Measurements from ENCODE around the gene CDSN. TPM values are rescaled to one million over a fixed set of nuclear protein-coding genes. Genes with fewer than 3 reads are reported as not detected.
A peak's percentile ranks its signal among the peaks of the same experiment; 100 is the strongest.
"Not testable (repeated sequence)": the region's sequence is repeated elsewhere in the genome, so short reads cannot be mapped to it uniquely, and the experiment has no call there.

The CDSN gene
- polyA plus RNA-seq, 1 donor, result 0.06 TPM

DNA sequence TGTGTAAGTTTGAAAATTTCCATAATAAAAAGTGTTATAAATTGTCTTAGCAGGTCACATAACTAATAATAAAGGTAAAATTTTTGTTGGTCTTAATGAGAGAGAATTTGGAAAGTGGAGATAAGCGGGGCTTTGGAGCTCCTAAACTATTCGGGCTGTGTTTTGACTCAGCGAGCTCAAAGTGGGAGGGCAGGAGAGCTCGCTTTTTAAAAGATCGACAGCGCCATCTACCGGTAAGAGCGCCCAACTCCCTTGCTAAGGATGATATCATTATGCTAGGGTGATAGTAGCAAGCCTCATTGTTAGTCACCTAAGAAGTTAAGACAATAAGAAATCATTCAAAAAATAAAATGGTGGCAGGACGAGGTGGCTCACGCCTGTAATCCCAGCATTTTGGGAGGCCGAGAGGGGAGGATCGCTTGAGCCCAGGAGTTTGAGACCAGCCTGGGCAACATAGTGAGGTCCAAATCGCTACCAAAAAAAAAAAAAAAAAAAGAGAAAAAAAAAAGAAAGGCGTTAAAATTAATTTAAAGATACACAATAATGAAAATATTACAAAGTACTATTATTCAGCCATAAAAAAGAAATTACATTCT, 32.7 kb downstream of the CDSN start:
- peak; percentile 72 for DNase-seq (ENCODE audit: low read depth)

DNA sequence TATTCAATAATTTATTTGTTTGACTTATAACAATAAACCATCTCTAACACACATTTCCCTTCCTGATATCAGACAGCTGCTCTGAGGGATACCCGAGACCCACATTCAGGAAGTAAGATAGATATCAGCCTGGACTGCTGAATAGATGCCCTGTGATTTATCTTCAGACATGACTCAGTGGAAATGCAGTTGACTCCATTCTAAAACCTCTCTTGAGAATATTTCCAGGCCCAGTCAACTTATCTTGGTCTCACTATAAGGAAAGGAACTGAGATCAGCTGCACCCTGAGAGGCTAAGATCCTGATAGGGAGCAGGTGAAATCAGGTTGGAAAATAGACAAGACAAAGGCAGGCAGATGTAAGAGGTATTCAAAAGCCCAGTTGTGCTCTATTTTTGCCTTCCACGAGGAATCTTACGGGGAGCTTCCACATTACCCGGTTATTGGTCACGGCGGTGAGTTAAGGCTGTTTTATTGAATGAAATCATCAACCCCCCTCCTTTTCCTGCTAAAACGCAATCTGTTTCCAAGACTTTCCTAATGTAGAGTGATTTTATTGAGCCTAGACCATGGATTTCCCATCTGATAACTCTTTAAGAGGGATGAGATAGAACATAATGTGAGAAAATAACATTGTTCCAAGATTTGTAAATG, 33.3 kb downstream of the CDSN start:
- no peak for DNase-seq (ENCODE audit: low read depth)

DNA sequence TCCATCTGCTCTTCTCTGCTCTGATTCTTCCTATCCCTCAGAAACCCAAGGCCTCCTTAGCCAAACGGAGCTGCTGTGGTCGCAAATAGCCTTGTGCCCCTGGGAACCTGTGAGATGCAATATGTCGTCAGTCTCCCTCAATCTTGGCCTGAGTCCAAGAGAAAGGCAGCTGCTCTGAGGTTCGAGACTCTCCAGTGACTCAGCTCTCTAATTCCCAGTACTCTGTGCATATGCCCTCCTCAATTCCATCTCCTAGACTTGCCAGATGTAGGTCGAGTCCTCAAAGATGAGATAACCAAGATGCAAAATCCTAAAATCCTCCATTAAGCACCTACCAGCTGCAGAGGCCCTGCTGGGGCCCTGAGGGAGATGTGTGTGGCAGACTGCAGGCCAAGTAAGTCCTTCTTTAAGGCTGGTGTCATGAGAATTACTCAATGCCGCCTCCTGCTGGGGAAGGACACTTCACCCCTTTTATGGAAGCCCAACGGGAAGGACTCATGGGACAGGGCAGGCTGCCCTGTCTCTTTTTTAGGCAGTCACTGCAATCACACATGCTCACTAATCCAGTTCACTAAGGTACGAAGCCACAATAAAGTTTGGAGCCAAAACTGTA, 36.4 kb downstream of the CDSN start:
- DNase-seq (ENCODE audit: low read depth), result no peak

DNA sequence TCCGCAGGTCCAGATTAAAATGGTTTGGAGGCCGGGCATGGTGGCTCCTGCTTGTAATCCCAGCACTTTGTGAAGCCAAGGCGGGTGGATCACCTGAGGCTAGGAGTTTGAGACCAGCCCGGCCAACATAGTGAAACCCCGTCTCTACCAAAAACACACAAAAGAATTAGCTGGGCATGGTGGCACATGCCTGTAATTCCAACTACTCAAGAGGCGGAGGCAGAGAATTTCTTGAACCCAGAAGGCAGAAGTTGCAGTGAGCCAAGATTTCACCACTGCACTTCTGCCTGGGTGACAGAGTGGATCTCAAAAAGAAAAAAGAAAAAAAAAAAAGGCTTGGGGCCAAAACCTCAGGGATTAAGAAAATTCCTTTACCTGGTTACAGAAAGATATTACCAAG, 38.4 kb downstream of the CDSN start:
- DNase-seq (ENCODE audit: low read depth), result no peak

DNA sequence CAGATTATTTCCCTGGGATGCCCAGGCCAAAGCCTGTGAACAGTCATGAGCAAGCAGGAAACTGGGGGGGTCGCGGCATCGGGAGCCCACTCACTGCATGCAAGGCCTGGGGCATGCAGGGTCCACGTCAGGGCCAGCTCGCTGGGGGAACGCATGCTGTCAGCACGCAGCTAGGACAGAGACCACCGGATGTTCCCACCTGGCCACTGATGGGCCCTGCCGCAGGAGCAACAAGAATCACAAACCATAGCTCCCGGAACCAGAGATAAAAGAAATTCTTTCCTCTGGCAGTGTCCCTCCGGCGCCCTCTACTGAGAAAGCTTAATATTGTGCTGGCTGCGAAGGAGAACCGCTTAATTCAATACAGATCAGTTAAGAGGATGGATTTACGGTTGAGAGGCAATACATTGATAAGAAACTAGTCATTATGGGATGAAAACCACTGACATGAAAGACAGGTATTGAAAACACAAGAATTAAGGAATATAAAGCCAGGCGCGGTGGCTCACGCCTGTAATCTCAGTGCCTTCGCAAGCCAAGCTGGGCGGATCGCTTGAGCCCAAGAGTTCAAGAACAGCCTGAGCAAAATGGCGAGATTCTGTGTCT, 40.5 kb downstream of the CDSN start:
- peak; percentile 32 for DNase-seq (ENCODE audit: low read depth)

DNA sequence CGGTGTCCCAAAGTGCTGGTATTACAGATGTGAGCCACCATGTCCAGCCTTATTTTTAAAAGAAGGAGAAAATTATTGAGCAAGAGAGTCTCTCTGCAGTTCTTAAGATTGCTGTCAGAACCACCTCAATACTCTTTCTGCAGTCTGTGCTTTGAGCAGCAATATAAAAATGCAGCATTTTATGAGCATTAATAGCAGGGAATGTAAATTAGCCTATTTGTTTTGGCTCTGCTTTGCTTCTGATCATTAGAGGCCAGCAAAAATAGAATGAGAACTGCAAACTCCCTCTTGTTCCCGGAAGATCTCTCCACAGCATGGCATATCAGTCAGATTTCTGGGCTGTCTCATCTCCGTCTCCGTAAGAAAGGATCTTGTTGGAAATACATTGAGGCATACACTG, 43.6 kb downstream of the CDSN start:
- DNase-seq (ENCODE audit: low read depth), result no peak

DNA sequence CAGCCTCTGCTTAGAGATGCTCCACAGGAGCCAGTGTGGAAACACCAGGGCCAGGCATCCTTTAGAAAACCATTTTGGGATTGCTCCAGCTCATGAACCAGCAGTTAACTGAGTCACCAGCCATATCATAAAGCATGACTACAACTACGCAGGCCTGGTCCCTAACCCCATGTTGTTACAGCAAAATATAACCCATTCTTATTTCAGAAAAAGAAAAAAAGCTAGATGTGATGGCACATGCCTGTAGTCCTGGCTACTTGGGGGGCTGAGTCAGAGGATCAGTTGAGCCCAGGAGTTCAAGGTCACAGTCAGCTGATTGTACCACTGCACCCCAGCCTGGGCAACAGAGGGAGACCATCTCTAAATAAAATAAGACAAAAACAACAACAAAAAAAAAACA, 44.7 kb downstream of the CDSN start:
- DNase-seq (ENCODE audit: low read depth), result no peak

DNA sequence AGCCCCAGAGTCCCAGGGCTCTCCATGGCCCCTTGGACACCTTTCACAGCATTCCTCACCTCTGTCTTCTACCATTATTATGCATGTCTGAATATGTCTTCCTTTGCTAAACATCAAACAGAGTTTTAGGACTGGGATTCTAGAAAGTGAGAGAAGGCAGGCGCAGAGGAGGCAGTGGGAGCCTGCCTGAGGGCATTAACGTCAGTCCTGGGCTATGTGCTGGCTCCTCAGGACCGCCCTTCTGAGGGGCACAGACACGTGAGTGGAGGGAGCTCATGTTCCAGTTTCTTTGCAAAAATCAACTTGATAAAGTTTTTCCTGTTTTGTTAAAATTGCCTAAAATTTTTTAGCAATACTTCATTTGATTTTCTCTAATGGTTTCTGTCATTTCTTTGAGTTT, 45.8 kb downstream of the CDSN start:
- no peak for DNase-seq (ENCODE audit: low read depth)

DNA sequence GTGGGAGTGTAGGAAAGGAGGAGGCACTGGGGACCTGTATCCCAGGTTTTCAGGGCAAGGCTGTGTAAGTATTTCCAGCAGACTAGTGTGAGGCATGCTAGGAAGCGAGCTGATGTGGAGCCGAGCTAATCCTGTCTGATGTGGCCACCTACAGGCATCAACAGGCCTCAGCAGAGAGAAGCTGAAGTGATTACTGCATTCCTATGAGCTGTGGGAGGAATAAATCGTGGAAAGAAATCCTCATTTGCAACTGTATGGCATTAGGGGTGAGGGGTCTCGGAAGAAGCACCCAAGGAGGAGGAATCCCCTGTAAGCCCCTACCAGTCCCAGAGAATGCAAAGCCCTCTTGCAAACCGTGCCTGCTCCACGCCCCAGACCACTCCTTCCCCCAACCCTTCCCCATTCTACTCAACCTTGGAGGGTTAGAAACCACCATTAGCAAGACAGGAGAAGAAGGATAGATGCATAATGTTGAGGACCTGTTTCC, 49.5 kb downstream of the CDSN start:
- DNase-seq (ENCODE audit: low read depth), result peak; percentile 38

DNA sequence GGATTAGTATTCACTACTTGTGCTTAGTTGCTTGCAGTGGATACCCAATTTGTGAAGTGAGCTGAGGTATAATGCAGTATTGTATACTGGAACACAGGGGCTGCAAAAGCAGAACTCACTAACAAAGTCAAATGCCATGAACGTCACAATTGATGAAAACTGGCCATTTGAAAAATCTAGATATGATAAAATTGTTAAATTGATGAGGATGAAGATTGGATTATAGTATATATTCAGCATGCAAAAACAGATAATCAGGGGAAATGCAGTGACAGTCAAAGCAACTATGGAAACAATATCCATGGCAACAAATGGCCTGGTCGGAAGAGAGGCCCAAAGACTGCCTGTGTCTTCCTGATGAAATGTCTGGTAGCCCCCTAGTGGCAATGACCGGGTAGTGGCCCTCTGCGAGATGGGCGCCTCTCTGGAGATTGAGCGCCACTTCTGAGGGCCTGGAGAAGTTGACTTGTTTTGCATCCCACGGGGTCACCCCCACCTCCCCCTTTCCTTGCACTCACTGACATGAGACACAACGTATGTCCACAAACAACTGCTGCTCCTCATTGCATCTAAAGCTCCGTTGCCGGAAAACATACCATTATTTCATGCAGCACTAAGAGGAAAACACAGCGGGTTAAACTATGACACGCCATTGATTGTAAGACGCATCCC, 51.4 kb downstream of the CDSN start:
- peak; percentile 44 for DNase-seq (ENCODE audit: low read depth)

DNA sequence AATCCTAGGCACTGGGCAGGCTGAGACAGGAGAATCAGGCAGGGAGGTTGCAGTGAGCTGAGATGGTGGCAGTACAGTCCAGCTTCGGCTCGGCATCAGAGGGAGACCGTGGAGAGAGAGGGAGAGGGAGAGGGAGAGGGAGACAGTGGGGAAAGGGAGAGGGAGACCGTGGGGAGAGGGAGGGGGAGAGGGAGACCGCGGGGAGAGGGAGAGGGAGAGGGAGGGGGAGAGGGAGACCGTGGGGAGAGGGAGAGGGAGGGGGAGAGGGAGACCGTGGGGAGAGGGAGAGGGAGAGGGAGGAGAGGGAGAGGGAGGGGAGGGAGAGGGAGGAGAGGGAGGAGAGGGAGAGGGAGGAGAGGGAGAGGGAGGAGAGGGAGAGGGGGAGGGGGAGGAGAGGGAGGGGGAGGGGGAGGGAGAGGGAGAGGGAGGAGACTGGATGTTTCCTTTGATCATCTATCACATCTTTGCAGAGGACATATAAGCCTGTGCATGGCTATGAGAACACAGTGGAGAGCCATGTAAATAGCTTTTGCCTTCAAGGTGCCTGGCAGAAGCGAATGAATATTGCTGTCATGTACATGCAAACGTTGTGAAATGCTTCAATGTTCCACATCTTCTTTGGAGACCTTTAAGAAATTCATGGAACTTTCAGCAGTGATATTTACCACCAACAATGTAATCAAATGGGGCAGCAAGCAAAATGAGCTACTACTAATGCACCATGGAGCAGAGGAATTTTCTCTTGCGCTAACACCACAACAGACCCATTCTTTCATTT, 52.2 kb downstream of the CDSN start:
- DNase-seq (ENCODE audit: low read depth), result not testable (repeated sequence)

DNA sequence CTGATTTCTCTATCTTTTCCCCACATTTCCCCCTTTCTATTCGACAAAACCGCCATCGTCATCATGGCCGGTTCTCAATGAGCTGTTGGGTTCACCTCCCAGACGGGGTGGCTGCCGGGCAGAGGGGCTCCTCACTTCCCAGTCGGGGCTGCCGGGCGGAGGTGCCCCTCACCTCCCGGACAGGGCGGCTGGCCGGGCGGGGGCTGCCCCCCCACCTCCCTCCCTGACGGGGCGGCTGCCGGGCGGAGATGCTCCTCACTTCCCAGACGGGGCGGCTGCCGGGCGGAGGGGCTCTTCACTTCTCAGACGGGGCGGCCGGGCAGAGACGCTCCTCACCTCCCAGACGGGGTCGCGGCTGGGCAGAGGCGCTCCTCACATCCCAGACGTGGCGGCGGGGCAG, 53.2 kb downstream of the CDSN start:
- not testable (repeated sequence) for DNase-seq (ENCODE audit: low read depth)

DNA sequence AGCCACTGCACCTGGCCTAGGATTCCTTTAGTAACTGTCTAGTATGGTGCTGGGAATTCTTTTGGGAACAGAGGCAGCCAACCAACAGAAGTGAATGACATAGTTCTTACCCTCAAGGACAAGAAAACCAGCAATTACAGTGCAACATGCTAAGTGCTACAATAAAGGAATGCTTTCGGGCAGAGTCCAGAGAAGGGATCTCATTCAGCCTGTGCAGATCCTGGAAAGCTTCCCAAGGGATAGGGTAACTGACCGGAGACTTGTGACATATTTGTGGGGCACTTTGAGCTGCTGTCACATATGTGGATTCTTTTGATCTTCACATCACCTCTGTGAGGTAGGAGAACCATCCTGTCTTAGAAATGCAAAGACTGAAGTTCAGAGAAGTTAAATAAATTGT, 54.7 kb downstream of the CDSN start:
- no peak for DNase-seq (ENCODE audit: low read depth)

Other genes starting within 250 kb of the CDSN start
- 65.4 TPM for gene DDR1, start 235.9 kb downstream of the CDSN start, polyA plus RNA-seq (ENCODE audit: insufficient read length)
- gene GTF2H4, start 212.2 kb downstream of the CDSN start, polyA plus RNA-seq (ENCODE audit: insufficient read length), result 23.7 TPM
- 30.7 TPM for gene VARS2, start 206.2 kb downstream of the CDSN start, polyA plus RNA-seq (ENCODE audit: insufficient read length)
- not detected for gene SFTA2, start 188.3 kb downstream of the CDSN start, polyA plus RNA-seq (ENCODE audit: insufficient read length)
- not detected for gene MUCL3, start 179.5 kb downstream of the CDSN start, polyA plus RNA-seq (ENCODE audit: insufficient read length)
- not detected for gene MUC21, start 136.7 kb downstream of the CDSN start, polyA plus RNA-seq (ENCODE audit: insufficient read length)
- not detected for gene MUC22, start 110.0 kb downstream of the CDSN start, polyA plus RNA-seq (ENCODE audit: insufficient read length)
- gene C6orf15, start 7.9 kb downstream of the CDSN start, polyA plus RNA-seq (ENCODE audit: insufficient read length), result not detected
- gene PSORS1C1, start 5.6 kb downstream of the CDSN start, polyA plus RNA-seq (ENCODE audit: insufficient read length), result 1.7 TPM
- gene PSORS1C2, start 18.6 kb upstream of the CDSN start, polyA plus RNA-seq (ENCODE audit: insufficient read length), result not detected
- gene CCHCR1, start 37.4 kb upstream of the CDSN start, polyA plus RNA-seq (ENCODE audit: insufficient read length), result 14.3 TPM
- gene TCF19, start 38.1 kb upstream of the CDSN start, polyA plus RNA-seq (ENCODE audit: insufficient read length), result 8.4 TPM
- gene POU5F1, start 50.2 kb upstream of the CDSN start, polyA plus RNA-seq (ENCODE audit: insufficient read length), result 0.56 TPM
- 51.5 TPM for gene HLA-C, start 151.6 kb upstream of the CDSN start, polyA plus RNA-seq (ENCODE audit: insufficient read length)
- gene HLA-B, start 236.7 kb upstream of the CDSN start, polyA plus RNA-seq (ENCODE audit: insufficient read length), result 104 TPM

Measured in forelimb muscle (tissue), 1 donor.